ENCODE data around the gene VGLL1. TPM values are rescaled to one million over a fixed set of nuclear protein-coding genes. Genes with fewer than 3 reads are reported as not detected.

The VGLL1 gene
- polyA plus RNA-seq, 1 donor from 2014 or later: not detected

- Histone ChIP-seq H3K9me3 (ENCODE audit: low read length) (no peaks in the 10 kb centered on the region), H3K4me2 (ENCODE audit: low read length) (no peak overlapping the region), H3K9me2 (ENCODE audit: insufficient read depth, low read length) (no peaks in the 10 kb centered on the region), H3K9ac (ENCODE audit: low read length) (no peak overlapping the region), H3F3A (ENCODE audit: insufficient read depth, low read length, poor library complexity, severe bottlenecking) (no peaks in the 10 kb centered on the region), H3K27me3 (ENCODE audit: insufficient read depth, low read depth, low read length) (no peaks in the 10 kb centered on the region), H3K36me3 (ENCODE audit: insufficient read depth, low read length) (no peaks in the 10 kb centered on the region), H2AFZ (ENCODE audit: low read depth, low read length) (no peak overlapping the region), H3K4me3 (ENCODE audit: low read length) (no peak overlapping the region), H4K20me1 (ENCODE audit: insufficient read depth) (no peaks in the 10 kb centered on the region), H3K27ac (ENCODE audit: low read length) (no peak overlapping the region), H3K79me2 (replicated peaks; ENCODE audit: insufficient read depth, low read length) (no peaks in the 10 kb centered on the region)
- TF ChIP-seq SMC3 (conservative IDR thresholded peaks at IDR 0.05; ENCODE audit: poor library complexity) (no peak), MXI1 (conservative IDR thresholded peaks at IDR 0.05; ENCODE audit: poor library complexity, severe bottlenecking) (no peak)
Observed at GRCh38 chrX:136534131-136534530, 2.1 kb downstream of the VGLL1 start.

GRCh38 chrX:136538811-136539210, 6.8 kb downstream of the VGLL1 start:
- H3K4me3 ChIP-seq (ENCODE audit: low read length): no peak overlapping the region
- no peaks in the 10 kb centered on the region for H3K36me3 ChIP-seq (ENCODE audit: insufficient read depth, low read length)
- no peaks in the 10 kb centered on the region for H3F3A ChIP-seq (ENCODE audit: insufficient read depth, low read length, poor library complexity, severe bottlenecking)
- no peak overlapping the region for H3K27ac ChIP-seq (ENCODE audit: low read length)
- no peaks in the 10 kb centered on the region for H3K27me3 ChIP-seq (ENCODE audit: insufficient read depth, low read depth, low read length)
- no peaks in the 10 kb centered on the region for H4K20me1 ChIP-seq (ENCODE audit: insufficient read depth)
- H3K9ac ChIP-seq (ENCODE audit: low read length): no peak overlapping the region
- H3K9me2 ChIP-seq (ENCODE audit: insufficient read depth, low read length): no peaks in the 10 kb centered on the region
- no peaks in the 10 kb centered on the region for H3K79me2 ChIP-seq (replicated peaks; ENCODE audit: insufficient read depth, low read length)
- H3K9me3 ChIP-seq (ENCODE audit: low read length): no peaks in the 10 kb centered on the region
- no peak overlapping the region for H2AFZ ChIP-seq (ENCODE audit: low read depth, low read length)
- TF ChIP-seq POLR2AphosphoS5 (IDR thresholded peaks at IDR 0.05) (no peak), REST (IDR thresholded peaks at IDR 0.05; ENCODE audit: borderline replicate concordance) (no peak), EP300 (conservative IDR thresholded peaks at IDR 0.05; ENCODE audit: poor library complexity, severe bottlenecking) (no peak), TAF1 (IDR thresholded peaks at IDR 0.05; ENCODE audit: low read depth) (no peak), EZH2 (IDR thresholded peaks at IDR 0.05; ENCODE audit: borderline replicate concordance, insufficient read depth, low read length, poor library complexity, severe bottlenecking) (no peak), MXI1 (conservative IDR thresholded peaks at IDR 0.05; ENCODE audit: poor library complexity, severe bottlenecking) (no peak), SMC3 (conservative IDR thresholded peaks at IDR 0.05; ENCODE audit: poor library complexity) (no peak), RAD21 (conservative IDR thresholded peaks at IDR 0.05) (no peak), CTCF (IDR thresholded peaks at IDR 0.05; ENCODE audit: poor library complexity, severe bottlenecking) (no peak)
- H3K4me2 ChIP-seq (ENCODE audit: low read length): no peak overlapping the region

- H3K36me3 ChIP-seq (ENCODE audit: insufficient read depth, low read length): no peaks in the 10 kb centered on the region
- H4K20me1 ChIP-seq (ENCODE audit: insufficient read depth): no peaks in the 10 kb centered on the region
- no peaks in the 10 kb centered on the region for H3K9me2 ChIP-seq (ENCODE audit: insufficient read depth, low read length)
- H3K4me2 ChIP-seq (ENCODE audit: low read length): no peak overlapping the region
- no peaks in the 10 kb centered on the region for H3F3A ChIP-seq (ENCODE audit: insufficient read depth, low read length, poor library complexity, severe bottlenecking)
- no peak overlapping the region for H3K27ac ChIP-seq (ENCODE audit: low read length)
- H3K79me2 ChIP-seq (replicated peaks; ENCODE audit: insufficient read depth, low read length): no peaks in the 10 kb centered on the region
- no peaks in the 10 kb centered on the region for H3K27me3 ChIP-seq (ENCODE audit: insufficient read depth, low read depth, low read length)
- no peaks in the 10 kb centered on the region for H3K9me3 ChIP-seq (ENCODE audit: low read length)
- no peak overlapping the region for H3K4me3 ChIP-seq (ENCODE audit: low read length)
- H3K9ac ChIP-seq (ENCODE audit: low read length): no peak overlapping the region
- TF ChIP-seq EZH2 (IDR thresholded peaks at IDR 0.05; ENCODE audit: borderline replicate concordance, insufficient read depth, low read length, poor library complexity, severe bottlenecking): no peak
- H2AFZ ChIP-seq (ENCODE audit: low read depth, low read length): no peak overlapping the region
Observed at GRCh38 chrX:136540226-136540625, 8.2 kb downstream of the VGLL1 start.

All from neural cell (in vitro differentiated cells).